Left lung (tissue), 10 donors: ENCODE data around the gene NUP133. TPM values are rescaled to one million over a fixed set of nuclear protein-coding genes. Genes with fewer than 3 reads are reported as not detected.

Experiments
- ATAC-seq: fragments of 200-7000 bp; cut with Tn5 transposase; one replicate; pipeline ENCODE4 v1.9.1; 2020; ENCODE audit warnings: moderate library complexity
- DNase-seq, 4 donors: peaks; one replicate each; pipeline ENCODE4 v3.0.0-alpha.2; 2013 to 2020
- H3K27ac ChIP-seq, 2 donors: fragments of 200-600 bp; sonication (generic) in 1 of 2; one replicate each; pipeline versions ENCODE4 v1.5.0 to v1.8.0; 2020 to 2021
- H3K27me3 ChIP-seq, 2 donors: fragments of 200-600 bp; sonication (generic) in 1 of 2; one replicate each; pipeline versions ENCODE4 v1.5.0 to v1.8.0; 2020 to 2021
- H3K36me3 ChIP-seq, 2 donors: fragments of 200-600 bp; sonication (generic) in 1 of 2; one replicate each; pipeline versions ENCODE4 v1.5.0 to v1.8.0; 2020 to 2021
- H3K4me1 ChIP-seq, 2 donors: fragments of 200-600 bp; one replicate each; pipeline ENCODE4 v1.8.0; 2021
- H3K4me3 ChIP-seq, 2 donors: fragments of 200-600 bp; sonication (generic) in 1 of 2; one replicate each; pipeline versions ENCODE4 v1.5.0 to v1.8.0; 2020 to 2021; ENCODE audit warnings: mild to moderate bottlenecking in 1 of 2
- H3K9me3 ChIP-seq, 2 donors: fragments of 200-600 bp; sonication (generic) in 1 of 2; one replicate each; pipeline versions ENCODE4 v1.5.0 to v1.8.0; 2020 to 2021
- CTCF ChIP-seq, 2 donors: fragments of 200-600 bp; sonication (generic) in 1 of 2; IDR thresholded peaks; one replicate each; pipeline versions ENCODE4 v1.5.0 to v1.8.0; 2021; ENCODE audit warnings: antibody characterized with exemption in 2 of 2
- intact Hi-C, 2 donors: fragments of 100-400 bp; cut with DNase I; formaldehyde crosslinking; loops; one replicate each; pipeline versions ENCODE4 v1.11.2 to v1.14.2; 2022
- polyA plus RNA-seq, 6 donors: library from polyadenylated mRNA; unstranded; fragments of 120-200 nt; gene quantifications; one replicate each; pipeline ENCODE4 v1.2.1, GENCODE V29; 2013; ENCODE audit not compliant: insufficient read length in 6 of 6
- total RNA-seq, 2 donors: library from RNA; stranded (reverse); fragmentation: NEBNext Ultra II Directional; extraction: Animal tissue kit (Norgen Biotek cat#: 25700); gene quantifications; one replicate each; pipeline ENCODE4 v1.2.1, GENCODE V29; 2021
- donor health status: DM: no; HTN: yes; CAD: no.
- donor health status: DM: no; HTN: no; CAD: no.

Gene NUP133
- total and polyA plus RNA-seq, 8 donors: 30.2 to 47.1 (median 42.5) TPM

GRCh38 chr1:229436201-229436600 is 71.9 kb downstream of the NUP133 start:
- intact Hi-C loops: no loop called here
- DNase-seq: no peak
- peaks cover 0 to 11% of the 10 kb centered on the region in 2 donors for H3K36me3 ChIP-seq
- H3K4me1 ChIP-seq: peaks cover 10 to 17% of the 10 kb centered on the region in 2 donors
- H3K4me3 ChIP-seq: no peak overlapping the region
- no peak overlapping the region for H3K27ac ChIP-seq
- ATAC-seq: no peak
- H3K27me3 ChIP-seq: peaks cover 41 to 61% of the 10 kb centered on the region in 2 donors
- TF ChIP-seq CTCF (IDR thresholded peaks at IDR 0.05): no peak
- H3K9me3 ChIP-seq: no peaks in the 10 kb centered on the region

- Histone ChIP-seq H3K36me3 (no peaks in the 10 kb centered on the region), H3K9me3 (no peaks in the 10 kb centered on the region), H3K4me3 (no peak overlapping the region), H3K4me1 (peaks cover 14 to 22% of the 10 kb centered on the region in 2 donors), H3K27ac (no peak overlapping the region), H3K27me3 (peaks cover 55 to 76% of the 10 kb centered on the region in 2 donors)
- DNase-seq (no peak), ATAC-seq (no peak)
- intact Hi-C loops: no loop called here
- TF ChIP-seq CTCF (IDR thresholded peaks at IDR 0.05): no peak
Measured at GRCh38 chr1:229434641-229435051, 73.5 kb downstream of the NUP133 start.

GRCh38 chr1:229434005-229434640 is 74.0 kb downstream of the NUP133 start, which contains the start of gene ACTA1:
ACTA1 (minus strand) TSS chr1:229434094; CDS start chr1:229433115, 979 bp downstream.
- DNase-seq: peak in 1 of 4 donors; percentile 79
- intact Hi-C loops: no loop called here

GRCh38 chr1:229433364-229434004 is 74.7 kb downstream of the NUP133 start:
- Histone ChIP-seq H3K27ac (no peak overlapping the region), H3K36me3 (no peaks in the 10 kb centered on the region), H3K27me3 (peaks cover 62 to 88% of the 10 kb centered on the region in 2 donors), H3K4me3 (no peak overlapping the region), H3K9me3 (no peaks in the 10 kb centered on the region), H3K4me1 (peaks cover 14 to 22% of the 10 kb centered on the region in 2 donors)
- TF ChIP-seq CTCF (IDR thresholded peaks at IDR 0.05): no peak
- intact Hi-C loops: no loop called here
- no peak for ATAC-seq
- DNase-seq: no peak

More at GRCh38 chr1:229434005-229434640, 74.0 kb downstream of the NUP133 start, which contains the start of gene ACTA1:
- H3K4me3 ChIP-seq: no peak within 1 kb of the TSS
- peaks cover 60 to 82% of the 10 kb centered on the region in 2 donors for H3K27me3 ChIP-seq
- no peak within 1 kb of the TSS for H3K27ac ChIP-seq
- H3K4me1 ChIP-seq: peaks cover 14 to 22% of the 10 kb centered on the region in 2 donors
- no peak for TF ChIP-seq CTCF (IDR thresholded peaks at IDR 0.05)
- no peaks in the 10 kb centered on the region for H3K9me3 ChIP-seq
- H3K36me3 ChIP-seq: no peaks in the 10 kb centered on the region
- no peak for ATAC-seq

- Histone ChIP-seq H3K4me3 (no peak overlapping the region), H3K4me1 (peaks cover 14 to 22% of the 10 kb centered on the region in 2 donors), H3K27ac (no peak overlapping the region), H3K36me3 (no peaks in the 10 kb centered on the region), H3K27me3 (peaks cover 62 to 94% of the 10 kb centered on the region in 2 donors), H3K9me3 (no peaks in the 10 kb centered on the region)
- intact Hi-C loops: no loop called here
- ATAC-seq (no peak), DNase-seq (no peak)
- TF ChIP-seq CTCF (IDR thresholded peaks at IDR 0.05): no peak
Measured at GRCh38 chr1:229432905-229433304, 75.2 kb downstream of the NUP133 start.
